HEK293T (cell line): Measurements from ENCODE around the gene TDP2.

Experiments used
- ARNT ChIP-seq: fragments of 450-650 bp; IDR thresholded peaks from 2 replicates; pipeline ENCODE4 v1.6.1; 2017; ENCODE audit warnings: mild to moderate bottlenecking
- BHLHE40 ChIP-seq: fragments of 450-650 bp; IDR thresholded peaks from 2 replicates; pipeline ENCODE4 v1.6.1; 2016; ENCODE audit warnings: mild to moderate bottlenecking, moderate library complexity, borderline replicate concordance
- CTBP1 ChIP-seq: fragments of 450-650 bp; IDR thresholded peaks from 2 replicates; pipeline ENCODE4 v1.6.1; 2016; ENCODE audit warnings: borderline replicate concordance
- ELF4 ChIP-seq: fragments of 450-650 bp; IDR thresholded peaks from 2 replicates; pipeline ENCODE4 v1.6.1; 2017; ENCODE audit warnings: antibody characterized with exemption
- FOXA1 ChIP-seq: fragments of 450-650 bp; IDR thresholded peaks from 2 replicates; pipeline ENCODE4 v1.6.1; 2016; ENCODE audit warnings: mild to moderate bottlenecking
- FOXK2 ChIP-seq: fragments of 450-650 bp; IDR thresholded peaks from 2 replicates; pipeline ENCODE4 v1.6.1; 2016; ENCODE audit warnings: mild to moderate bottlenecking
- FOXM1 ChIP-seq: fragments of 450-650 bp; IDR thresholded peaks from 2 replicates; pipeline ENCODE4 v1.6.1; 2017; ENCODE audit warnings: mild to moderate bottlenecking, borderline replicate concordance
- HDGF ChIP-seq: fragments of 450-650 bp; IDR thresholded peaks from 2 replicates; pipeline ENCODE4 v1.6.1; 2017; ENCODE audit warnings: antibody characterized with exemption, borderline replicate concordance
- L3MBTL2 ChIP-seq: fragments of 450-650 bp; conservative IDR thresholded peaks from 2 replicates; pipeline ENCODE4 v1.6.1; 2016; ENCODE audit warnings: mild to moderate bottlenecking
- NFRKB ChIP-seq: fragments of 450-650 bp; IDR thresholded peaks from 2 replicates; pipeline ENCODE4 v1.6.1; 2016; ENCODE audit warnings: mild to moderate bottlenecking, moderate library complexity
- SP1 ChIP-seq: fragments of 450-650 bp; IDR thresholded peaks from 2 replicates; pipeline ENCODE4 v1.6.1; 2017
- SUZ12 ChIP-seq: fragments of 450-650 bp; IDR thresholded peaks from 2 replicates; pipeline ENCODE4 v1.6.1; 2016; ENCODE audit warnings: mild to moderate bottlenecking
- TARDBP ChIP-seq: fragments of 450-650 bp; IDR thresholded peaks from 2 replicates; pipeline ENCODE4 v1.6.1; 2016

DNA sequence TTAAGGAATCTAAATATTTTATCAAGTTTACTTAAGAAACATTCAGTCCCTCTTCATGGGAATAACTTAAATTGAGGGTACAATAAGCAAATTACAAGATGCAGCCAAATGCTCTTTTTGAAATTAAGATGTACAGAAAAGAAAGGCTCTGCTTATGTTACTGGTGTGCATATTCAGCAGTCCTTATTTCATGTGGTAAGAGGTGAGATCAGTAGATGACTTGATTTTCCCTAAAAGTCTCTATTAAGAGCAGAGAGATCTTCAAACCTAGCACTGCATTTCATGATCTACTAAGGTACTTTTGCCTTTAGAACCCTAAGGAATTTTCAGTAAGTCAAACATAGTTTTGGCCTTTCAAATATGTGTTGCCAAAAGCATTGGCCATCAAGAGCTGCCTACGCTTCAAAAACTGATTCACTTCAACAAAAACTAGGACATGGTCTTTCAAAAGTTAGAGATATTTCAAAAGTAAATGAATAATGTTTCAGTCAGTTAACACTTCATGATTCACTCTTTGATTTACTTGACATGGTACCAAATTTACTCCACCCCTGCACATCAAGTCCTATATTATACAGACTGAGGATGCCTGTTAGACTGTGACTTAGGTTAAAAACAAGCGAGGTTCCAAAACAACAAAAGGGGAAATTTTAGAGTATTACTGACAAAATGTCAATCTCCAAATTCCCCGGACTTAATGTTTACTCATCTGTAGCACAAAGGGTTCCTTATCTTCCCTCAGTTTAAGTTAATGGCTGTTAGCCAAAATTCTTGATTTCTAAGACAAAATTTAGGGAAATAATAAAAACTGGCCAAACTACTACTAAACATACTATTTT, 33.0 kb upstream of the TDP2 start:
- no peak for TF ChIP-seq FOXM1
- TF ChIP-seq SUZ12 = no peak
- TF ChIP-seq BHLHE40 = no peak
- TF ChIP-seq ARNT = no peak
- no peak for TF ChIP-seq HDGF
- TF ChIP-seq SP1 = no peak
- no peak for TF ChIP-seq NFRKB
- no peak for TF ChIP-seq TARDBP
- no peak for TF ChIP-seq L3MBTL2
- no peak for TF ChIP-seq CTBP1
- TF ChIP-seq ELF4 = no peak
- TF ChIP-seq FOXK2 = no peak
- no peak for TF ChIP-seq FOXA1
